ENCODE results near the gene WNT1.

Gene WNT1

GRCh38 chr12:48957141-48958048, 20.7 kb upstream of the WNT1 start, which contains the start of gene ARF3:
ARF3 (minus strand) TSS chr12:48957487; CDS start chr12:48941095, 16,392 bp downstream.
- DNase-seq: peak; percentile 99
- in situ Hi-C loops (cut with HindIII; ENCODE audit: low pct_ligation_motif_present, low pct_unique_long_range_greater_than_20kb, low sequenced_read_pairs): no loop called here

DNA sequence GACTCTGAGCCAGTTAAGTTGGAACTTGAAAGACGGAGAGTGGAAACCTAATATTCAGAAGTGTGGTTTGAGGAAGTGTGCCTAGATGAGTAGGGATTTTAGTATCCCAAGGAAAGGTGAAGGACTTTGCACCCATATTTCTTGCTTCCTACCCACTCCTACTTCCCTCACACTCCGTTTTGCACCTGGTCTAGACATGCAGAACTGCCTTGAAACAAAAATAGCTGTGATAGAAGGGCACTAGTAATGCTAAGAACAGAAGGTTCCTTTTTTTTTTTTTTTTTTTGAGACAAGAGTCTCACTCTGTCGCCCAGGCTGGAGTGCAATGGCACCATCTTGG, 20.1 kb upstream of the WNT1 start:
- in situ Hi-C loops (cut with HindIII; ENCODE audit: low pct_ligation_motif_present, low pct_unique_long_range_greater_than_20kb, low sequenced_read_pairs): no loop called here
- no peak for DNase-seq

GRCh38 chr12:48960834-48961233, 17.3 kb upstream of the WNT1 start:
- in situ Hi-C loops (cut with HindIII; ENCODE audit: low pct_ligation_motif_present, low pct_unique_long_range_greater_than_20kb, low sequenced_read_pairs): no loop called here
- no peak for DNase-seq

GRCh38 chr12:48961331-48961730, 16.8 kb upstream of the WNT1 start:
- DNase-seq: no peak
- in situ Hi-C loops (cut with HindIII; ENCODE audit: low pct_ligation_motif_present, low pct_unique_long_range_greater_than_20kb, low sequenced_read_pairs): no loop called here

GRCh38 chr12:48961801-48962200, 16.3 kb upstream of the WNT1 start:
- in situ Hi-C loops (cut with HindIII; ENCODE audit: low pct_ligation_motif_present, low pct_unique_long_range_greater_than_20kb, low sequenced_read_pairs): no loop called here
- DNase-seq: no peak

GRCh38 chr12:48965298-48965838, 12.8 kb upstream of the WNT1 start:
- DNase-seq: peak; percentile 46
- in situ Hi-C loops (cut with HindIII; ENCODE audit: low pct_ligation_motif_present, low pct_unique_long_range_greater_than_20kb, low sequenced_read_pairs): no loop called here

- in situ Hi-C loops (cut with HindIII; ENCODE audit: low pct_ligation_motif_present, low pct_unique_long_range_greater_than_20kb, low sequenced_read_pairs): no loop called here
- DNase-seq: no peak
Observed at GRCh38 chr12:48966177-48966895, 11.8 kb upstream of the WNT1 start.

DNA sequence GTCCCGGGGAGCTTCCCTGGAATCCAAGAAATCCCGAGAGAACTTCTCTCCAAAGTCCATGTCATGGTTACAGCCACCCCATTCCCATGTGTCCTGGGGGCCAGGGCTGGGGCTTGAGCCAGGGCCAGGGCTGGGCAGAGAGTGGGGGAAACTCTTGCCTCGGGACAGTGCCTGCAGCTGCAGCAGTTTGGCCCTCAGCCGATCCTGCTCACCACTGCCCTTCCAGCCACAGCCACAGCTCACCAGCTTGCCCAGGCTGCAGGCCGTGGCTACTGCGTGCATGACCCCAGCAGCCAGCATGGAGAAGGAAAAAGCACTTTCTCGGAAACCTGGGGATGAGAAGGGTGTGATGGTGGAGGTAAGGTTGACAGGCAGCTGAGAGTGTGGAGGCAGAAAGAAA, 10.1 kb upstream of the WNT1 start:
- in situ Hi-C loops (cut with HindIII; ENCODE audit: low pct_ligation_motif_present, low pct_unique_long_range_greater_than_20kb, low sequenced_read_pairs): no loop called here
- DNase-seq: no peak

DNA sequence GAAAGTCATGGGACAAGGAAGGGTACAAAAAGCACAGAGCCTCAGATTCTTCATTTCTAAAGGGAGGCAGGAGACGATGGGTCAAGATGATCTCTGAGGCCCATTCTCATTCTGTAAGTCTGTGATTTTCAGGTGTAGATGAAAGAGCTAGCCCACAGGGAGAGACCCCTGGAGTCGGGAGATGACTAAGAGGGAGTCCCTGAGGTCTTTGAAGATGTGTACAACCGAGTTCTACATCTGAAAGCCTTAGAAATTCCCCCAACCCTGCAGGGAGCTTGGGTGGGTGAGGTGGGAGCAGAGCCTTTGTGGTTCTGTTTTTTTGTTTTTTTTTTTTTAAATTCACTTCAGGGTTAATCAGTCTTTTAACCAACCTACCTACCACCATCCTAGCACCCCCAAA, 9.7 kb upstream of the WNT1 start:
- in situ Hi-C loops (cut with HindIII; ENCODE audit: low pct_ligation_motif_present, low pct_unique_long_range_greater_than_20kb, low sequenced_read_pairs): no loop called here

GRCh38 chr12:48969160-48969771, 8.9 kb upstream of the WNT1 start:
- in situ Hi-C loops (cut with HindIII; ENCODE audit: low pct_ligation_motif_present, low pct_unique_long_range_greater_than_20kb, low sequenced_read_pairs): no loop called here
- no peak for DNase-seq

More for the DNA sequence above, 9.7 kb upstream of the WNT1 start:
- DNase-seq: no peak

DNA sequence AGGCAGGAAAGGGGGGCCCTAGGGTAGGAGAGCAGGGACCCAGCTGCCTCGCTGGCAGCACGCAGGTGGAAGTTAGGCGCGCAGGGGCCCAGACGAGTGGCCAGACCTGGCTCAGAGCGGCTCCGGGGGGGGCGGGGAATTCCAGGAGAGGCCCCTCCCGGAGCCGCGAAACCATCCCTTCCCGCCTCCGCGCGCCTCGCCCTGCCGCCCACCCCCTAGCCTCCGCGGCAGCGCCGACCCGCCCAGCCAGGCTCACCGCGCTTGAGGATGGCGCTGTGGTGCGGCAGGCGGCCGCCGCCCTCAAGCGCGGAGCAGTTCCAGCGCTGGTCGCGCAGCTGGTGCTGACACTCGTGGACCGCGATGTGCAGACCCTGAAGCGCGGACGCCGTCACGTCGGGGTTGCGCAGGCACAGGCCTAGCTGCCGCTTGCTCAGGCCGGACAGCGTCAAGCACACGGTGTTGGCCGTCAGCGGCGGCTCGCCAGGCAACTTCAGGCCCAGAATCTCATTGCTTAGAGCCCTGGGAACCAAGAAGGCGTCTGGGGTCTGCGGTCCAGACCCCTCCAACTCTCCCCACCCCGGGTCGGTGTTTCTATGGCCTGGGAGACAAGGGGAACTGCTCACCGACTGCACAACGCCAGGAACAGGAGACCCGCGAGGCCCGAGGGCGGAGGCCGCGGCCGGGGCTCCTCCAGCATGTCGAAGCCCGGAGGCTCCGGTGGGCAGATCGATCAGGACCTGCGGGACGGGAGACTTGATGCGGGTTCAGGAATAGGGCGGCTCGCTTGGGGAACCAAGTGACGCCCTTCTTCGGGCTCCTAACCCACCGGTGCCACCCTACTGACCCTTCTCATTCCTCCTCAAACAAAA, 8.1 kb upstream of the WNT1 start:
- no peak for DNase-seq
- in situ Hi-C loops (cut with HindIII; ENCODE audit: low pct_ligation_motif_present, low pct_unique_long_range_greater_than_20kb, low sequenced_read_pairs): no loop called here

GRCh38 chr12:48970702-48971334, 7.3 kb upstream of the WNT1 start:
- in situ Hi-C loops (cut with HindIII; ENCODE audit: low pct_ligation_motif_present, low pct_unique_long_range_greater_than_20kb, low sequenced_read_pairs): no loop called here
- DNase-seq: no peak

GRCh38 chr12:48972213-48972951, 5.7 kb upstream of the WNT1 start:
- DNase-seq: no peak
- in situ Hi-C loops (cut with HindIII; ENCODE audit: low pct_ligation_motif_present, low pct_unique_long_range_greater_than_20kb, low sequenced_read_pairs): no loop called here

GRCh38 chr12:48972952-48973483, 5.1 kb upstream of the WNT1 start:
- in situ Hi-C loops (cut with HindIII; ENCODE audit: low pct_ligation_motif_present, low pct_unique_long_range_greater_than_20kb, low sequenced_read_pairs): no loop called here
- DNase-seq: no peak

- in situ Hi-C loops (cut with HindIII; ENCODE audit: low pct_ligation_motif_present, low pct_unique_long_range_greater_than_20kb, low sequenced_read_pairs): no loop called here
- no peak for DNase-seq
Observed at GRCh38 chr12:48973531-48973930, 4.6 kb upstream of the WNT1 start.

DNA sequence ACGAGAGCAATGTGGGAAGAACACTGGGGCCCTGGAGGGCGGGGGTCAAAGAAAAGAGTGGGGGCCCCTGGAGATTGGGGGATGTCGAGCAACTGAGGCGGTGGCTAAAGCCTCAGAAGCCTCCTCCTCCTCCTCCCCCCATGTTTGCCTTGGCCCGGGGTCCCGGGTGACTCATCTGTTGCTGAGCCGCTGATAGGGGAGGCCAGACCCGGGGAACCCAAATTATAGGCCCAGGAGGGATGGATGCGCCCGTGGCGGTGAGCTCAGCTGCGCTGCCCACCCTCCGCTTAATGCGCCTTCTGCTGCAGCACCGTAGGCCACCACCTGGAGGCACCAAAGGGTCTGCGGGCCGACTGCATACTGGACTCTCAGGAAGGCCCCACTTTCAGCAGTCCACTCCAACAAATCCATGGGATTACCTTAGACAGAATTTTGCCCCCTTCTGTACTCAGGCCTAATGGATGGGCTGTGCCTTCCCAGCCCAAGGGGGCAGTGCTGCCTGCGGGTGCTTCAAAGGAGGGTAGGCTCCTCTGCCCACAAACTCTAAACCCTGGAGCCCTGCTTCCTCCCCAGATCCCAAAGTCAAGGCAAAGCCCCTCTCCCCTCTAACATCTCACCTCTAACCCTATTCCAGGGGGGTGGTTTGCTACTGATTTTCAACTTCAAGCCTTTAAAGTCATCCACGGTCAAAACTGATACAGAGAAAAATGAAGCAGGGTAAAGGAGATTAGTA, 4.0 kb upstream of the WNT1 start:
- DNase-seq: peak; percentile 26
- in situ Hi-C loops (cut with HindIII; ENCODE audit: low pct_ligation_motif_present, low pct_unique_long_range_greater_than_20kb, low sequenced_read_pairs): no loop called here
